ENCODE results near the gene SEC16B.

The SEC16B gene

DNA sequence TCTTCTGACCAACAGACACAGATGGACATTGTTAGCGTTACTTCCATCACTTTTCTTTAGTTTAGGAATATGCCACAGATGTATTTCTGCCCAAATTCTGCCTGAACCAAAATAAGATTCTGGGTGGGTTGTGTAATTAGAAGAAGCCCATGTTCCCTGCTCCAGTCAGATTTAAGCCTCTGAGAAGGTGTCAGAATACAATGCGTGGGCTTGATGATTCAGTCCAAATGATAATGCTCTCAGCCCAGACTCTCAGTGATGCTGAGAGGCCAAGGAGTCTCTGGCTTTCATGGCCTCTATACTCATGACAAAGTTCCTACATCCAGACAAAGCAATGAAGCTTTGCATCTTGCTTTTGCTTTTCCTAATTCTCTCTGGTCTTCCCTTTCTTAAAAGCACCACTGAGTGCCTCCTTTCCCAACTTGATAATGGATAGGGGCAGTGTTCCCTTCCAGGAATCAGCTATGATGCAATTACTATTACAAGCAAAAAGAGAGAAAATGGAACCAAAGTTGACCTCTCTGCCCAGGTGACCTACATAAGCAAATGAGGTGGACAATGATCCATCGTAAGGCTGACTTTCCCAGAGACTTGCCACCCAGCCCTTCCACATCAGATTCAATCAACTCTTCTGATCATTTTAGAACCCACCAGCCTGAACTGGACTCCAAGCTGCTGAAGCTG, 8.8 kb downstream of the SEC16B start:
- H3K9me3 ChIP-seq (ENCODE audit: insufficient read depth, low read length) = no peaks in the 10 kb centered on the region
- no peak overlapping the region for H3K4me2 ChIP-seq (ENCODE audit: low read depth, low read length, poor library complexity, severe bottlenecking)
- no peak overlapping the region for H2AFZ ChIP-seq (ENCODE audit: low read depth, low read length, severe bottlenecking)
- no peak overlapping the region for H3K27ac ChIP-seq (ENCODE audit: low read depth, low read length)
- TF ChIP-seq EZH2phosphoT487 (conservative IDR thresholded peaks at IDR 0.05; ENCODE audit: low read length) = no peak
- TF ChIP-seq, protein P1, sequence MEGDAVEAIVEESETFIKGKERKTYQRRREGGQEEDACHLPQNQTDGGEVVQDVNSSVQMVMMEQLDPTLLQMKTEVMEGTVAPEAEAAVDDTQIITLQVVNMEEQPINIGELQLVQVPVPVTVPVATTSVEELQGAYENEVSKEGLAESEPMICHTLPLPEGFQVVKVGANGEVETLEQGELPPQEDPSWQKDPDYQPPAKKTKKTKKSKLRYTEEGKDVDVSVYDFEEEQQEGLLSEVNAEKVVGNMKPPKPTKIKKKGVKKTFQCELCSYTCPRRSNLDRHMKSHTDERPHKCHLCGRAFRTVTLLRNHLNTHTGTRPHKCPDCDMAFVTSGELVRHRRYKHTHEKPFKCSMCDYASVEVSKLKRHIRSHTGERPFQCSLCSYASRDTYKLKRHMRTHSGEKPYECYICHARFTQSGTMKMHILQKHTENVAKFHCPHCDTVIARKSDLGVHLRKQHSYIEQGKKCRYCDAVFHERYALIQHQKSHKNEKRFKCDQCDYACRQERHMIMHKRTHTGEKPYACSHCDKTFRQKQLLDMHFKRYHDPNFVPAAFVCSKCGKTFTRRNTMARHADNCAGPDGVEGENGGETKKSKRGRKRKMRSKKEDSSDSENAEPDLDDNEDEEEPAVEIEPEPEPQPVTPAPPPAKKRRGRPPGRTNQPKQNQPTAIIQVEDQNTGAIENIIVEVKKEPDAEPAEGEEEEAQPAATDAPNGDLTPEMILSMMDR (IDR thresholded peaks at IDR 0.05; ENCODE audit: insufficient read depth, low read length, poor library complexity, severe bottlenecking) = no peak
- no peak overlapping the region for H3K9ac ChIP-seq (ENCODE audit: low read length)
- no peaks in the 10 kb centered on the region for H3K9me2 ChIP-seq (replicated peaks; ENCODE audit: insufficient read depth, low read length)
- H3K36me3 ChIP-seq (ENCODE audit: low read length) = no peaks in the 10 kb centered on the region
- H3K4me3 ChIP-seq (ENCODE audit: insufficient read depth, low read length, poor library complexity, severe bottlenecking) = no peak overlapping the region
- no peaks in the 10 kb centered on the region for H3K79me2 ChIP-seq (ENCODE audit: insufficient read depth, low read length)
- no peaks in the 10 kb centered on the region for H3F3A ChIP-seq (ENCODE audit: insufficient read depth)
- no peaks in the 10 kb centered on the region for H3K27me3 ChIP-seq (ENCODE audit: low read length)
- H4K20me1 ChIP-seq (ENCODE audit: low read depth, low read length) = no peaks in the 10 kb centered on the region

DNA sequence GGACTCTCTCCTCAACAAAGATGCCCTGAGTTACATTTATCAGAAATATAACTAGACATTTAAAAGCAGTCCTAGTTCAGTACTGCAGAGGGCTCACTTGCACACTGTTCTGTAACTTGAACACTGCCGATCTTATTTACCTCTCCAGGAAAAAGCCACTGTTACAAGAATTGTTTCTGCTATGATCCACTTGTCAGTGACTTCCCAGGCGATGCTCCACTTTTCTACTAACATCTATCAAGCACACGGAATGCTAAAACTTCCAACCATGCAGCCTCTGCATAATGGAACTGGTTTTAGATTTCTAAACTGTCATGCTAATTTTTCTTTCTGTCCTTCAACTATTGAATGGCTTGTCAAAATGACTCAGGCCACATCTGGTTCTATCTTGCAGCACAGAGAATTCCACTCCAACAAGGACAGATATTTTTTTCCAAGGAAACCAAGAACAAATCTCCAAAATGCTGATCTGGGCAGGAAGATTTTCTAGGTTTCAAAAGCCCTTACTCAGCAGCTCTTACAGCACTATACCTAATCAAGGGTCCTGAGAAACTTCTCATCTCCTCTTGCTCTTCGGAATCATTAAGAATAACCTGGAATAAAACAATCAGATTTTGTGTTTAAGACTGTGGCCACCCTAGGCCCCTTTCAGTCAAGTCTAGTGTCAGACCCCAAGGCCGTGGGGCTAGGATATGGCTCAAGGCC, 9.9 kb downstream of the SEC16B start:
- no peak overlapping the region for H3K27ac ChIP-seq (ENCODE audit: low read depth, low read length)
- H3K9me3 ChIP-seq (ENCODE audit: insufficient read depth, low read length) = no peaks in the 10 kb centered on the region
- H3K9me2 ChIP-seq (replicated peaks; ENCODE audit: insufficient read depth, low read length) = no peaks in the 10 kb centered on the region
- H3K36me3 ChIP-seq (ENCODE audit: low read length) = no peaks in the 10 kb centered on the region
- no peaks in the 10 kb centered on the region for H3K79me2 ChIP-seq (ENCODE audit: insufficient read depth, low read length)
- H4K20me1 ChIP-seq (ENCODE audit: low read depth, low read length) = no peaks in the 10 kb centered on the region
- no peaks in the 10 kb centered on the region for H3F3A ChIP-seq (ENCODE audit: insufficient read depth)
- no peak overlapping the region for H3K4me3 ChIP-seq (ENCODE audit: insufficient read depth, low read length, poor library complexity, severe bottlenecking)
- H3K9ac ChIP-seq (ENCODE audit: low read length) = no peak overlapping the region
- H3K4me2 ChIP-seq (ENCODE audit: low read depth, low read length, poor library complexity, severe bottlenecking) = no peak overlapping the region
- no peak for TF ChIP-seq EZH2phosphoT487 (conservative IDR thresholded peaks at IDR 0.05; ENCODE audit: low read length)
- TF ChIP-seq, protein P1 (IDR thresholded peaks at IDR 0.05; ENCODE audit: insufficient read depth, low read length, poor library complexity, severe bottlenecking) = no peak
- H2AFZ ChIP-seq (ENCODE audit: low read depth, low read length, severe bottlenecking) = no peak overlapping the region
- H3K27me3 ChIP-seq (ENCODE audit: low read length) = no peaks in the 10 kb centered on the region

DNA sequence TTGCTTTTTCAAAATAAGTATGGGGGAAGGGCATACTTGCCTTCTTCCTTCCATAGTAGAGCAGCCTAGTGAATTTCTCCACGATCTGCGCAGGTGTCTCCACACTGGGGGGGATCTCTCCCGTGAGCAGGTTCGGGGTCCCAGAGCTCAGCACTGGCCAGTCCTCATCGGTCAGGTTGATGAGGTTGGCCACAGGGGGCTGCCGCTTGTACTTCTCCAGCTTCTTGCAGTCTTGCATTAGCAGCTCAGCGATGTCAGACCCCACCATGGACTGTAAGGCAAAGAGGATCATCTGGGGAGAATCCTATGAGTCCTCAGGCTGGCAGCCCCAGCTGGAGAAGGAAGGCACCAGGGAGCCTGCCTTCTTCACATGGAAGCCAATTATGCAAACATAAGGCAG, 11.8 kb downstream of the SEC16B start:
- Histone ChIP-seq H3F3A (ENCODE audit: insufficient read depth) (no peaks in the 10 kb centered on the region), H3K36me3 (ENCODE audit: low read length) (no peaks in the 10 kb centered on the region), H3K27ac (ENCODE audit: low read depth, low read length) (no peak overlapping the region), H3K9me3 (ENCODE audit: insufficient read depth, low read length) (no peaks in the 10 kb centered on the region), H3K79me2 (ENCODE audit: insufficient read depth, low read length) (no peaks in the 10 kb centered on the region), H3K4me2 (ENCODE audit: low read depth, low read length, poor library complexity, severe bottlenecking) (no peak overlapping the region), H4K20me1 (ENCODE audit: low read depth, low read length) (no peaks in the 10 kb centered on the region), H3K9ac (ENCODE audit: low read length) (no peak overlapping the region), H2AFZ (ENCODE audit: low read depth, low read length, severe bottlenecking) (no peak overlapping the region), H3K4me3 (ENCODE audit: insufficient read depth, low read length, poor library complexity, severe bottlenecking) (no peak overlapping the region), H3K27me3 (ENCODE audit: low read length) (no peaks in the 10 kb centered on the region), H3K9me2 (replicated peaks; ENCODE audit: insufficient read depth, low read length) (no peaks in the 10 kb centered on the region)
- TF ChIP-seq, protein P1 (IDR thresholded peaks at IDR 0.05; ENCODE audit: insufficient read depth, low read length, poor library complexity, severe bottlenecking) = no peak
- no peak for TF ChIP-seq EZH2phosphoT487 (conservative IDR thresholded peaks at IDR 0.05; ENCODE audit: low read length)

All from SU-DHL-6 (cell line).